Inflammatory macrophage treated with lipopolysaccharide for 4 hours (primary cell): Measurements from ENCODE around the gene DLGAP1.

Source experiments
- DNase-seq: peaks from one replicate; pipeline ENCODE4 v3.0.0-alpha.2; 2020

Gene DLGAP1

GRCh38 chr18:3747176-3747973 is 707.7 kb downstream of the DLGAP1 start:
- DNase-seq: peak; percentile 99

- no peak for DNase-seq
These were observed 712.6 kb downstream of the DLGAP1 start for GRCh38 chr18:3742541-3742940.

- no peak for DNase-seq
These were observed 713.8 kb downstream of the DLGAP1 start for GRCh38 chr18:3741333-3741732.

- no peak for DNase-seq
These were observed 726.2 kb downstream of the DLGAP1 start for GRCh38 chr18:3728704-3729437.

GRCh38 chr18:3727274-3727673 is 727.8 kb downstream of the DLGAP1 start:
- no peak for DNase-seq

GRCh38 chr18:3726238-3726951 is 728.7 kb downstream of the DLGAP1 start:
- DNase-seq: peak; percentile 77

GRCh38 chr18:3725115-3725514 is 730.0 kb downstream of the DLGAP1 start:
- peak; percentile 82 for DNase-seq

- no peak for DNase-seq
These were observed 731.6 kb downstream of the DLGAP1 start for GRCh38 chr18:3723554-3723953.

GRCh38 chr18:3722649-3723433 is 732.3 kb downstream of the DLGAP1 start:
- no peak for DNase-seq

GRCh38 chr18:3721771-3722648 is 733.1 kb downstream of the DLGAP1 start:
- DNase-seq: peak; percentile 93

GRCh38 chr18:3720818-3721545 is 734.1 kb downstream of the DLGAP1 start:
- DNase-seq: no peak

GRCh38 chr18:3720159-3720558 is 734.9 kb downstream of the DLGAP1 start:
- no peak for DNase-seq

GRCh38 chr18:3717376-3718025 is 737.6 kb downstream of the DLGAP1 start:
- DNase-seq: peak; percentile 26

GRCh38 chr18:3716116-3716660 is 738.9 kb downstream of the DLGAP1 start:
- no peak for DNase-seq

GRCh38 chr18:3715231-3716080 is 739.7 kb downstream of the DLGAP1 start:
- peak; percentile 76 for DNase-seq

GRCh38 chr18:3713708-3714107 is 741.4 kb downstream of the DLGAP1 start:
- no peak for DNase-seq

GRCh38 chr18:3713166-3713565 is 741.9 kb downstream of the DLGAP1 start:
- peak; percentile 67 for DNase-seq

GRCh38 chr18:3712491-3712890 is 742.6 kb downstream of the DLGAP1 start:
- peak; percentile 66 for DNase-seq

- DNase-seq: peak; percentile 86
These were observed 744.3 kb downstream of the DLGAP1 start for GRCh38 chr18:3710712-3711301.
